Hippocampal formation (tissue), 2 donors: ENCODE measurements around the gene ANO4.
"Not testable (repeated sequence)": the region's sequence is repeated elsewhere in the genome, so short reads cannot be mapped to it uniquely, and the experiment has no call there.

Experiments used
- DNase-seq, 2 donors: peaks; one replicate each; lab custom pipeline; 2025; lab: John Stamatoyannopoulos, UW

Gene ANO4

DNA sequence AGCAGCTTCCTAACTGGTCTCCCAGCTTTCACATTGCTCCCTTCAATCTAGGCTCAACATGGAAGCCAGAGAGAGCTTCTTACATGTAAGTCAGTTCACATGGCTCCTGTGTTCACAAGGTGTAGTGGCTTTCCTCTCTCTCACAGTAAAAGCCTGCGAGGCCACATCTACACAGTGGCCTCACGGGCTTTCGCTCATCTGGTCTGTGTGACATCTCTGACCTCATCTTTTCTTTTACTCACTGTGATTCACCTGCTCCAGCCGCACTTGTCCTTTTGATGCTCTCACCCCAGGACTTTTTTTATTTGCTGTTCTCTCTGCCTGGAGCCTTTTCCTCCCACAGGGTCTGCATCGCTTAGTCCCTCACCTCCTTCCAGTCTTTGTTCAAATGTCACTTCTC, 293.3 kb downstream of the ANO4 start:
- no peak for DNase-seq

GRCh38 chr12:101089271-101089670, 294.7 kb downstream of the ANO4 start:
- no peak for DNase-seq

DNA sequence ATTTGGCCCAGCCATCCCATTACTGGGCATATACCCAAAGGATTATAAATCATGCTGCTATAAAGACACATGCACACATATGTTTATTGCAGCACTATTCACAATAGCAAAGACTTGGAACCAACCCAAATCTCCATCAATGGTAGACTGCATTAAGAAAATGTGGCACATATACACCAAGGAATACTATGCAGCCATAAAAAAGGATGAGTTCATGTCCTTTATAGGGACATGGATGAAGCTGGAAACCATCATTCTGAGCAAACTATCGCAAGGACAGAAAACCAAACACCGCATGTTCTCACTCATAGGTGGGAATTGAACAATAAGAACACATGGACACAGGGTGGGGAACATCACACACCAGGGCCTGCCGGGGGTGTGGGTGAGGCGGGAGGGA, 295.6 kb downstream of the ANO4 start:
- not testable (repeated sequence) for DNase-seq

DNA sequence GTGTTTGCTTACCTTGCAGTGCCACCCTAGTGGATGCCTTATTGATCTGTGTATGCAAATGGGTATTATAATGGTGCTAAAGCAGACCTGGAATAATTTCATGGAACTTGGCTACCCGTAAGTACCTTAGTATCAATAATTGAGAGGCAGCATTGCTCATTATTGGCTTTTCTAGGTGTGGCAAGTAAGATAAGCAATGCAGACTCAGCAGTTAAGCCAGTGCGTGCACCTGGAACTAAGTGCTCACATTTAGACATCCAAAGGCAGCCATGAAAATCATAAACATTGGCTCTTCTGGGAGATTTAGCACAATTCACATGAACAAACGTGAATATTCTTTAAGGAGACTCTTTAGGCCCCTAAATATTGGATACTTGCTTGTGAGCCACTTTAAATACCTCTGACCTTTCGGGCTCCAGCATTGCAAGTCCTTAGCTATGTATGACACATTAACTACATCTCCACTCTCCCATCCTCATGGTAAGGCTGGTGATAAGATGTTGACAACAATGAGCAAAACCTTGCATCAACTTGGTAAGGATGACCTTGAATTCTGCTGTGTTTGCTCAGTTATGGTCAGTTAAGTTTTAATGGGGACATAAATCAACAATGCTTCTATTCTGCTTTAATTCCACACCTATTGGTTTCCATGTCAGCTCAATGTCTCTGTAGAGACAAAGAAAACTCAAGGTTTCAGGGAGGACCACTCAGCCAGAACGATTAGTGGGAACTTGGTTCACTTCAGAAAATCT, 303.4 kb downstream of the ANO4 start:
- DNase-seq = no peak

GRCh38 chr12:101107032-101107763, 312.6 kb downstream of the ANO4 start:
- DNase-seq = no peak

DNA sequence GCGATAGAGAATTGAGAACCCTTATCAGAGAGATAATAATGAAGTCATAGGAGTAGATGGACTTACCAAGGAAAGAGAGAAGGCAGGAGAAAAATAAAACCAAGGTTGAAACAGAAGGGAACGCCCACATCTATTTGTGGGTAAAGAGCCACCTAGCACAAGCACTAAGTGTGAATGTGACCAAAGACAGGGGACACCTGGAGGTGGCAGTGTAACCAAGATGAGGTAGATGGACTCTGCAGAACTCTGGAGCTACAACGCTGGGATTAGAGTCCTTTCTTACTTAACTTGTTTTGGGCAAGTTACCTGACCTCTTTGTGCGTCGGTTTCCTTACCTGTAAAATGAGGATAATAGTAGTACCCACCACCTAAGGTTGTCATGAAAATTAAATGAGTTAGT, 313.6 kb downstream of the ANO4 start:
- no peak for DNase-seq

GRCh38 chr12:101110866-101111265, 316.3 kb downstream of the ANO4 start:
- DNase-seq = peak in 1 of 2 donors; percentile 17

DNA sequence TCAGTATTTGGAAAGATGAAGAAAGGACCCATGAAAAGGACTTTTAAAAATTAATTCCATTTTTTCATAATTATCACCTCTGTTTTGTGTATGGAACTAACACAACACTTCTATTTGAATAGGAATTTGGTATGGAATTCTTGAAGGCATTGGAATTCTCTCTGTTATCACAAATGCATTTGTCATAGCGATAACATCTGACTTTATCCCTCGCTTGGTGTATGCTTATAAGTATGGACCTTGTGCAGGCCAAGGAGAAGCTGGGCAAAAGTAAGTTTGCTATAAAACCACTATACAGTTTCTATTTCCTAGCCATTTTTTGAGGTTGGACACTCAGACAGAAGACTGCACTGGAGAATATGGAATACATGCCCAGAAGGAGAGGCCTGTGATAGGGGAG, 316.9 kb downstream of the ANO4 start:
- DNase-seq = no peak

DNA sequence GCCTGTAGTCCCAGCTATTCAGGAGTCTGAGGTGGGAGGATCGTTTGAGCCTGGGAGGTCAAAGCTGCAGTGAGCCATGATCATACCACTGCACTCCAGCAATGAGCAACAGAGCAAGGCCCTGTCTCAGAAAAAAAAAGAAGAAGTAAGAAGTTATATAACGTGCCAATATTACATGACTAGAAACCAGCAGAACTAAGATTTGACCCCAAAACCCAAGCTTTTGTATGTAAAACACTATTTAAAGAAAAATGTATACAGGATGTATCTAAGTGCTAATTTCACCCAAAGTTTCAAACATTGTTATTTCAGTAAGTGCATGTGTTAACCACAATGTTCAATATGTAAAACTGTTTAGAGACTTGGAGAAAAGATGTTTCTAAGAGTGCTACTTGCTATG, 320.8 kb downstream of the ANO4 start:
- DNase-seq = no peak

- no peak for DNase-seq
These were observed 322.3 kb downstream of the ANO4 start for GRCh38 chr12:101116911-101117310.

GRCh38 chr12:101117842-101118241, 323.3 kb downstream of the ANO4 start:
- DNase-seq = no peak

GRCh38 chr12:101127521-101128219, 333.1 kb downstream of the ANO4 start:
- no peak for DNase-seq

DNA sequence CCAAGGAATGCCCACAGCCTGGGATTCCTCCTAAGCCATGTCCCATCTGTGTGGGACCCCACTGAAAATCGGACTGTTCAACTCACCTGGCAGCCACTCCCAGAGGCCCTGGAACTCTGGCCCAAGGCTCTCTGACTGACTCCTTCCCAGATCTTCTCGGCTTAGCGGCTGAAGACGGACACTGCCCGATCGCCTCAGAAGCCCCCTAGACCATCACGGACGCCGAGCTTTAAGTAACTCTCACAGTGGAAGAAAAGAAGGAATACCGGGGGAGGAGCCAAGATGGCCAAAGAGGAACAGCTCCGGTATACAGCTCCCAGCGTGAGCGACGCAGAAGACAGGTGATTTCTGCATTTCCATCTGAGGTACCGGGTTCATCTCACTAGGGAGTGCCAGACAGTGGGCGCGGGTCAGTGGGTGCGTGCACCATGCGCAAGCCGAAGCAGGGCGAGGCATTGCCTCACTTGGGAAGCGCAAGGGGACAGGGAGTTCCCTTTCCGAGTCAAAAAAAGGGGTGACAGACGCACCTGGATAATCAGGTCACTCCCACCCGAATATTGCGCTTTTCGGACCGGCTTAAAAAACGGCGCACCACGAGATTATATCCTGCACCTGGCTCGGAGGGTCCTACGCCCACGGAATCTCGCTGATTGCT, 351.3 kb downstream of the ANO4 start:
- DNase-seq = not testable (repeated sequence)

DNA sequence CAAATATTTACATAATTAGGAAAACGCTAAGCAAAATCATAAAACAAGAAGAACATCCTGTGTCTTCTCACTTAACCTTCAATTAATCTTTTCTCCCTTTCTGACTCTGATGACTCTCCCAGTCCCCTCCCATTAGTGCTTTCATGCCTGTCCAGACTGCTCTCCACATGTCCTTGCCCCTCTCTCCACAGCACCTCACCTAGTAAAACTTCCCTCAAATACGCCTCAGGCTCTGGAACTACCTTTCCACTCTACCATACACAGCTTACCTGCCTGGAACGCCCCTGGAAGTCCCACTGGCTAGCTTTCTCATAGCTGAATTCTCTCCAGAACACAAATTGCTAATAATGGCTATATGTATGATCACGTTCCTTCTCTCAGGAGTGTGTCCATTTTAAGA, 370.7 kb downstream of the ANO4 start:
- DNase-seq = no peak

DNA sequence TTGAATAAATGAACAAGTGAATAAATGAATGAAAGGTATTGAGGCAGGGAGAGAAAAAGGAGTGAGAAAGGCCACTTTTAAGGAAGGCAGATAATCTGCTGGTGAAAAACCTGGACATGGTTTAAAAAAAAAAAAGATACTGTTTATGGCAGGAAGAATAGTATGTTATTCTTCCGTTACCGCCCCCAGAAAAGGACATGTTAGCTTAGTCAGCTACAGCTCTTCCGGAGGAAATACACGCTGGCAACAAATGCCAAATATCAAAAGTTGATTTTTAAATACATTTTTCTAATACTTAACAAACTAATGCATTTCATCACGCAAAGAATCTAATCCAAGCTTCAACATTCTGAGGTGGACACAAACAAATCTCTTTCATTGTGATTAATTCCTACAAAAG, 372.3 kb downstream of the ANO4 start:
- no peak for DNase-seq

- no peak for DNase-seq
These were observed 373.4 kb downstream of the ANO4 start for GRCh38 chr12:101168001-101168400.

DNA sequence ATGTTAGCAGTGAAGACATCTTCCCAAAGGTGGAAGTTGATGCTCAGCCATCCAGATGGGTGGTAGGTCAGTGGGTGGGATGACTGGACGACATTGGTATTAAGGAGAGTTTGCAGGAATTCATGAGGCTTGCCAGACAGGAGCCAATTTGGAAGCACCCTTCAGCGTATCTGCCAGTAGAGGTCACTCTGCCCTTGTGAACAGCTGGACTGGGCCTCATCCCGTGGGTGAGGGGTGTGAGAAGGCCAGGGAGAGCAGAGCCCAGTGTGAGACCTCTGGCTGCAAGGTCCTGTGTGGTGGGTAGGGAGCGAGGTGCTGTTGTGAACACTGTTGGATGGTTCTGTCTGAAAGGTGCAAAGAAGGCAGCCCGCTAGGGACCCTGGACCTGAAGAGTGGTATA, 377.7 kb downstream of the ANO4 start:
- no peak for DNase-seq

GRCh38 chr12:101173197-101173749, 378.7 kb downstream of the ANO4 start:
- DNase-seq = no peak

GRCh38 chr12:101174541-101174940, 380.0 kb downstream of the ANO4 start:
- DNase-seq = no peak
